Activated CD4-positive, CD25-positive, alpha-beta regulatory T cell (primary cell): ENCODE data around the gene CD96.
A peak's percentile ranks its signal among the peaks of the same experiment; 100 is the strongest.
"Not testable (repeated sequence)": the region's sequence is repeated elsewhere in the genome, so short reads cannot be mapped to it uniquely, and the experiment has no call there.

Source experiments
- DNase-seq, 4 experiments: peaks; one replicate each; lab custom pipeline; 2025; lab: John Stamatoyannopoulos, UW

The CD96 gene

GRCh38 chr3:111561902-111562301 lies 19.9 kb downstream of the CD96 start:
- DNase-seq: not testable (repeated sequence)

- DNase-seq: no peak
These were observed 24.8 kb downstream of the CD96 start for GRCh38 chr3:111566844-111567243.

DNA sequence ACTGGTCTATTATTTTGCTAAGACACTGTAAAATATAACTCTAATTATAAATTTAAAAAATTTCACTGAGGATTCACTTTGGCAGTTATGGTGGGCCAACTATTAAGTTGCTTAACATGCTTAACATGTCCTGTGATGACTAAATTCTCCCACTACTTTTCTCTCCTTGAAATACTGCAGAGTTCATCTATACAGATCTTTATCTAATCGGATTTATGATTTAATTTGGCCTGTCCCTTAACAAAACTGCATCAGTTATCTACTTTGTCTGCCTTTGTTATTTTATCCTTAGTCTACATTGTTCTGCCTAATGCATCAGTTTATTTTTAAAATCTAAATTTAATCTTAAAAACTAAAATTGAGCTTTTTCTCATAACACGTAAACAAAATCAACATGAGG lies 26.4 kb downstream of the CD96 start:
- DNase-seq: no peak

DNA sequence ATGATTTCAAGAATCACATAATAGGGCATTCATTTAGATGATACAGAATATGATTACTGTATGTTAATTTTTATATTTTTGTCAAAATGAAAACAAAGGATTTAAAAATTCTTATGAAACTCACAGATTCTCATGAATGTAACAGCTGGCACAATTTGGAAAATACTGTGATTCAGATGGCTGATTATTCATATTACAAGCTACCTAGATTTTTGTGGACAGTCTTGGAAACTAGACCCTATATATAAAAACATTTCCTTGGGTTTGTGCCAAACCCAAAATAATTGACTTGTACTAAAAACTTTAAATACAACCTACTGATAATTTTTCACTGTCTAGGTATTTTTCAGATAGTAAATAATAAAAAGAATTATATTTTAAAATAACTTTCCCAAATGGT lies 26.9 kb downstream of the CD96 start:
- DNase-seq: no peak

GRCh38 chr3:111570404-111571030 lies 28.5 kb downstream of the CD96 start:
- DNase-seq: no peak

- DNase-seq: no peak
These were observed 29.3 kb downstream of the CD96 start for GRCh38 chr3:111571282-111571681.

DNA sequence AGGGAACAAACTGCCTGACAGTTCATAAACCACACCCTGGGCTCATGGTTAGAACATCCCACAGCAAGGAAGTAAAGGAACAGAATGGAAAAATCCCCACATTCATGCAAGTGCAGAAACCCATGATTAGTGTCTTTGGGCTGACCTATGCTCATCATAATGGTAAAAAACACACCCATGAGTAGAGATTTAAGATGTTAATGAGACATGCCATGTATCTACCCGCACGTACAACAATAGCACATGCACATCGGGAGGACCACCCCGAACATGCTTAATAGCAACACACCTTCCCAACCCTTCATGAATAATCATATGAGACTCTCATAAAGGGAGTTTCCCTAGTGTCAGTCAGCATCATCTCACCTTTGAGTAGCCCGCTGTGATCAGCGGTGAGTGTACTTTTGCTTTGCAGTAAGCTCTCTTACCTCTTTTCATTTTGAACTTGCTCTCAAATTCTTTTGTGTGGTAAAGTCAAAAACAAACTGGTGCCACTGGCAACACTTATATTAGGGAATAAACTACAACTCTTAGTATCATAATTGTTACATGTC lies 30.0 kb downstream of the CD96 start:
- peak in 2 of 4 experiments; percentile 5 to 27 for DNase-seq

DNA sequence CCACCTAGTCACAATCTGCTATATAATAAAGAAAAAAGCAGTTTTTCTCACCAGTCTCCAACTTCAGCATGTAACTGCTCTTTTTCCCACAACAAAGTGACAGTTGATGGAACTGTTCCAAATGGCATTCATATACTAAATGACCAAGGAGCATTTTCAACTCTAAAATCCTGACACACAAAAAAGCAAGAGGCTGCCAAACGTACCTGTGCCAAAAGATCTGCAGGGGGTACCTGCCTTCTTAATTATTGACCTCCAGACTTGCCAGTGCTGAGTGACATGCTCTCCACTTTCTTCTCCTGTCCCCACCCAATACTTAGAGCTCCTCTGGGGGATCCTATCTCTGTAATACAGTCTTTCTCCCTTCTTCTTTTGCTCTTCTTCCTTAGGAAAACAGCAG lies 35.1 kb downstream of the CD96 start:
- DNase-seq: no peak

DNA sequence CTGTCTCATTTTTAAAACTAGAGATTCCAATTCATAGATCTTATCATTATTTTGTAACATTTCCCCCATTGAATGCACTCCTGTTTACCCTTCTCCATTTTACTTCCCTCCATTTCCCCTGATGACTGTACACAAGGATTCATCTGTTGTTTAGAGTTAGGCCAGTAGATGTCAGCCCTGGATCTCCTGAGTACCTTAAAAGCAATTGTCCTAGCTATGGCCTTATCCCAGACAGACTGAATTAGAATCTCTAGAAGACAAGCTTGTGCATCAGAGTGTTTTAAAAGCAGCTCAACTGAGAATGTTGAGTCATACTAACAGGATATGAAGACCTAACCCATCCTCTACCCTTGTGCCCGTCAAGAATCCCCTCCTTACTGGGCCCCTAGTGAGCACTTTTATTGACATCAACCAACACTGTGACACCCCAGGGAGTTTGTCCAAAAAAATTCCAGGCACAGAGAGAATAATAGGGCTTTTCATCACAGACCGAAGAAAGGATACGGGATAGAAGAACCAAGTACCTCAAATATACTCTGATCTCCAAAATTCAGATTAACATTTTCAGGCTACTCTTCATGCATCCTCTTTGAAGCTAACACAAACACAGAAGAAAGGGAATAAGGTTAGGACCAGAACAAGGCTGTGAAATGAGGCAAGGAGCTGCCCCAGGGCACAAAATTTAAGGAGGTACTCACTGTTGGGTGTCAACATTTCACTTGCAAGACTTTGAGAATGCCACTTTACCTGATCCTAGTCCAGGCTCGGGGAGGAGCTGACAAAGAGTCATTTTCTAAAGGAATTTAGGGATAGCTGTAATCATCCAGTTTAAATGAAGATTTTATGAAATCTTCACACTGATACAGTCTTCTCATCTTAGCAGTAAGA lies 36.0 kb downstream of the CD96 start:
- no peak for DNase-seq

DNA sequence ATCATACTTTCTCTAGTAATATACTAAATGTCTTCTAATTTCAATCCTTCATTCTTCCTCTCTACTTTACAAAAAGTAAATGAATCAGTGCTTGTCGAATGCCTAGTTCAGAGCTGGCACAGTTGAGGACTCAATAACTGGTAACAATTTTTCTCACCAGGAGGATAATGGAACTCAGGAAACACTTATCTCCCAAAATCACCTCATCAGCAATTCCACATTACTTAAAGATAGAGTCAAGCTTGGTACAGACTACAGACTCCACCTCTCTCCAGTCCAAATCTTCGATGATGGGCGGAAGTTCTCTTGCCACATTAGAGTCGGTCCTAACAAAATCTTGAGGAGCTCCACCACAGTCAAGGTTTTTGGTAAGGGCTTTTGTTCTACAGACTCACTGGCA lies 36.9 kb downstream of the CD96 start:
- DNase-seq: no peak

DNA sequence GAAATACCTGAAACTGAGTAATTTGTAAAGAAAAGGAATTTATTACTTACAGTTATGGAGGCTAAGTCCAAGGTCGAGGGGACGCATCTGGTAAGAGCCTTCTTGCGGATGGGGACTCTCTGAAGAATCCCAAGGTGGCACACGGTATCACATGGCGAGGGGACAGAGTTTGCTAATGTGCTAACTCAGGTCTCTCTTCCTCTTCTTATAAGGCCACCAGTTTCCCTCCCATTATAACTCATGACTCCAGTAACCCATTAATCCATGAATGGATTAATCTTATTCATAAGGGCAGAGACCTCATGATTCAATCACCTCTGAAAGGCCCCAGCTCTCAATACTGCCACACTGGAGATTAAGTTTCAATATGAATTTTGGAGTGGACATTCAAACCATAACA lies 37.5 kb downstream of the CD96 start:
- DNase-seq: no peak

- DNase-seq: no peak
These were observed 39.6 kb downstream of the CD96 start for GRCh38 chr3:111581403-111582119.

- DNase-seq: no peak
These were observed 40.1 kb downstream of the CD96 start for GRCh38 chr3:111582120-111582474.

- no peak for DNase-seq
These were observed 42.7 kb downstream of the CD96 start for GRCh38 chr3:111584744-111585143.

DNA sequence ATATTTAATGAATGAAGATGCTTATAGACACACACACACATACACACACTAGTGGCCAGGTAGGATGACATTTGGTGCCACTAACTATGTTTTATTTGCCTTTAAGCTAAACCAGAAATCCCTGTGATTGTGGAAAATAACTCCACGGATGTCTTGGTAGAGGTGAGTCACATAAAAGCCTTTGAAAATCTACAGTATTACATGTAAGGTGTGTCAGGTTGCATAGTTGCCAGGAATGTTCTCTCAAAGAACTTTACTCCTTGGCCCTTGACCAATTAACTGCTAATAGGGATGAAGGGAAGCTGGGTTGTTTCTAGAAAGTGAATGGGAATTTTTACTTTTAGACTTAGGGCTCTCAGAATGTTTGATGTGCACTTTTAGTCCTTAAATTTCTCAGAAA lies 43.2 kb downstream of the CD96 start:
- DNase-seq: no peak

GRCh38 chr3:111588527-111588926 lies 46.5 kb downstream of the CD96 start:
- no peak for DNase-seq

GRCh38 chr3:111589303-111590142 lies 47.5 kb downstream of the CD96 start:
- DNase-seq: no peak

GRCh38 chr3:111590143-111590491 lies 48.1 kb downstream of the CD96 start:
- no peak for DNase-seq

GRCh38 chr3:111591555-111591954 lies 49.6 kb downstream of the CD96 start:
- DNase-seq: no peak

DNA sequence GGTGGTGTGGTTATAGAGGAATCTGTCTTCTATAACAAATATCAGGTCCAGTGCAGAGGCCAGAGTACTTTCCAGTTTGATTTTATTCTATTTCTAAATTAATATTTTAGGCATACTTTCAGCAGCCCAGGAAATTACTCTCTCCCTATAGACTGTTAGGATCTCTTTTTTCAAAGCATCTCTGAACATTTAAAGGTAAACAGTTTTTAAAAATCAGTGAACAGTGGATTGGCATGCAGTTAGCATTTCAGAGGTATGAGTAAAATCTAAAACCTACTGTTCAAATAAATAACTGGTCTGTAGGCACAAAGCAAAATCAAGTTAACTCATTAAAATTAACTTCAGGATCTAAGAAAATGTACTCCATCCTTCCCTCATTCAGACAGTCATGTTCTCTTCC lies 50.1 kb downstream of the CD96 start:
- DNase-seq: no peak

GRCh38 chr3:111592936-111593335 lies 50.9 kb downstream of the CD96 start:
- DNase-seq: no peak

DNA sequence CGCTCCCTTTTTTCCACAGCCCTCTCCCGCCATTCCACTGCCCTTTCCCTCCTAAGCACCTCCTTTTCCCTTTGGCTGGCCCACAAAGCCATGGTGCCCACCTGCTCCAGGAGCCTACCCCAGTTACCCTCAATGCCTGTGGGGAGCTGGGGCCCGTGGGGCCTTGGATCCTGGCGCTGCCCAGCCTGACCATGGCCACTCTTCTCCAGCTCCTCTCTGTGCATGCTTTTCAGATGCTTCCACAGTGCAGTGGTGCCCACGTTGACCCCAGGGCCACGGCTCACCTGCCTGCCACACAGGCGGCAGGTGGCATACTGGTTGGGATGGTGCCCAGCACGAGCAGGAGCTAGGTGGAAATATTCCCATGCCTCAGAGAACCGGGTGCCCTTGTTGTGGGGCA lies 51.7 kb downstream of the CD96 start:
- DNase-seq: no peak
